ENCODE results near the gene TPRG1L. TPM values are rescaled to one million over a fixed set of nuclear protein-coding genes. Genes with fewer than 3 reads are reported as not detected.

The TPRG1L gene
- total and polyA plus RNA-seq, 3 donors from 2014 or later, result 30.6 to 40.9 (median 33.3) TPM

GRCh38 chr1:3614755-3615742 lies 9.8 kb upstream of the TPRG1L start:
- peak; percentile 31 for DNase-seq
- TF ChIP-seq, protein P1, sequence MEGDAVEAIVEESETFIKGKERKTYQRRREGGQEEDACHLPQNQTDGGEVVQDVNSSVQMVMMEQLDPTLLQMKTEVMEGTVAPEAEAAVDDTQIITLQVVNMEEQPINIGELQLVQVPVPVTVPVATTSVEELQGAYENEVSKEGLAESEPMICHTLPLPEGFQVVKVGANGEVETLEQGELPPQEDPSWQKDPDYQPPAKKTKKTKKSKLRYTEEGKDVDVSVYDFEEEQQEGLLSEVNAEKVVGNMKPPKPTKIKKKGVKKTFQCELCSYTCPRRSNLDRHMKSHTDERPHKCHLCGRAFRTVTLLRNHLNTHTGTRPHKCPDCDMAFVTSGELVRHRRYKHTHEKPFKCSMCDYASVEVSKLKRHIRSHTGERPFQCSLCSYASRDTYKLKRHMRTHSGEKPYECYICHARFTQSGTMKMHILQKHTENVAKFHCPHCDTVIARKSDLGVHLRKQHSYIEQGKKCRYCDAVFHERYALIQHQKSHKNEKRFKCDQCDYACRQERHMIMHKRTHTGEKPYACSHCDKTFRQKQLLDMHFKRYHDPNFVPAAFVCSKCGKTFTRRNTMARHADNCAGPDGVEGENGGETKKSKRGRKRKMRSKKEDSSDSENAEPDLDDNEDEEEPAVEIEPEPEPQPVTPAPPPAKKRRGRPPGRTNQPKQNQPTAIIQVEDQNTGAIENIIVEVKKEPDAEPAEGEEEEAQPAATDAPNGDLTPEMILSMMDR (IDR thresholded peaks at IDR 0.05), result peak in 2 of 3 experiments; percentile 28 to 56
- TF ChIP-seq POLR2A (IDR thresholded peaks at IDR 0.05), result no peak
- Histone ChIP-seq H3K9me3 (no peaks in the 10 kb centered on the region), H3K4me3 (no peak overlapping the region), H3K4me1 (peaks cover 20% of the 10 kb centered on the region), H3K27me3 (no peaks in the 10 kb centered on the region), H3K27ac (no peak overlapping the region), H3K36me3 (ENCODE audit: low read depth, missing control alignments) (no peaks in the 10 kb centered on the region)
- WGBS, 2 donors, result 74 to 77% methylated on average over 15 to 20 of the region's 20 CpGs
- intact Hi-C loops (cut with DNase I; ENCODE audit: low total_unique reads), result no loop called here

GRCh38 chr1:3616861-3617260 lies 8.0 kb upstream of the TPRG1L start:
- TF ChIP-seq, protein P1 (IDR thresholded peaks at IDR 0.05), result no peak
- no peak for TF ChIP-seq POLR2A (IDR thresholded peaks at IDR 0.05)
- WGBS, 2 donors, result 84 to 87% methylated on average over 9 of the region's 9 CpGs
- intact Hi-C loops (cut with DNase I; ENCODE audit: low total_unique reads), result no loop called here

DNA sequence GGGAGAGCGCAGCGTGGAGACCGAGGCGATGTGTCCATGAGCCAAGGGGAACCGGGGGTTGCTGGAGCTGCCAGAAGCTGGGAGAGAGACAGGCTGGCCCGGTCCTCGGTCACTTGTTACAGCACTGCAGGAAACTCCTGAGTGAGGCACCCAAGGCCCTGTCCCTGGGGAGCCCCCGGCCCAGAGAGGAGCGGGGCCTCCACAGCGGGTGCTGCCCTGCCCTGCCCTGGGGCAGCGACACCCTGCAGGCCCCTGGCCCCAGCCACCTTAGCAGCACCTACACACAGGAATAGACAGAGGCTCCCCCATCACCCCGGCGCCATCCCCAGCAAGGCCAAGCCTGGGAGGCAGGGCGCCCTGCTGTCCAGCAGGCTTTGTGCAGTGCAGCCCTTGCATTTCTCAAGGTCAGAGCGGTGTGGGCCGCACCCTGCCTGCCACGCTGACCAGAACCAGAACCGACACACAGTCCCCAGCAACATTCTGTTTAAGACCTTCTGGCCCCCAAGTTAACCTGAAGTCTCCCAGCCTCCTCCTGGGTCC lies 6.9 kb upstream of the TPRG1L start:
- Histone ChIP-seq H3K9me3 (no peaks in the 10 kb centered on the region), H3K27ac (no peak overlapping the region), H3K4me1 (peaks cover 6% of the 10 kb centered on the region), H3K27me3 (no peaks in the 10 kb centered on the region), H3K4me3 (no peak overlapping the region), H3K36me3 (ENCODE audit: low read depth, missing control alignments) (no peaks in the 10 kb centered on the region)
- peak; percentile 36 for DNase-seq
- TF ChIP-seq, protein P1 (IDR thresholded peaks at IDR 0.05), result no peak
- no peak for TF ChIP-seq POLR2A (IDR thresholded peaks at IDR 0.05)
- 77 to 94% methylated on average over 10 to 18 of the region's 18 CpGs for WGBS, 2 donors
- intact Hi-C loops (cut with DNase I; ENCODE audit: low total_unique reads), result no loop called here

More at GRCh38 chr1:3616861-3617260, 8.0 kb upstream of the TPRG1L start:
- Histone ChIP-seq H3K27ac (no peak overlapping the region), H3K36me3 (ENCODE audit: low read depth, missing control alignments) (no peaks in the 10 kb centered on the region), H3K4me3 (no peak overlapping the region), H3K4me1 (peaks cover 8% of the 10 kb centered on the region), H3K27me3 (no peaks in the 10 kb centered on the region), H3K9me3 (no peaks in the 10 kb centered on the region)
- DNase-seq, result no peak

DNA sequence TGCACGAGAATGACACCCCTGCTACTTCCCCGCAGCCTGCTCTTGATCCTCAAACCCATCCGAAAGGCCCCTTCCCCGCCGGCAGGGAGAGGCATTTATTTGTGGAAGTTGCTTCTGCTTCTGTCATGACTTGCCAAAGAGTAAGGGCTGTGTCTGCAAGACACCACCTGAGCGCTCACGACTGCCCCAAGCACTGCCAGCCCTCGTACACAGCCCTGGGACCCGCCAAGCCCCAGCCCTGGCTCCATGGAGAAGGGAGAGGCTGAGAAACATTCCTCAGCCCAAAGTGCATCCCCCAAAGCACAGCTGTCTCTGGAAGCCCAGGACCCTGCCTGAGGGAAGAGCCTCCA lies 6.3 kb upstream of the TPRG1L start:
- no peak for DNase-seq
- 80 to 84% methylated on average over 7 to 9 of the region's 9 CpGs for WGBS, 2 donors
- H3K4me1 ChIP-seq, result peaks cover 11% of the 10 kb centered on the region
- no peaks in the 10 kb centered on the region for H3K9me3 ChIP-seq
- TF ChIP-seq, protein P1 (IDR thresholded peaks at IDR 0.05), result no peak
- no peak for TF ChIP-seq POLR2A (IDR thresholded peaks at IDR 0.05)
- no peak overlapping the region for H3K4me3 ChIP-seq
- H3K36me3 ChIP-seq (ENCODE audit: low read depth, missing control alignments), result no peaks in the 10 kb centered on the region
- intact Hi-C loops (cut with DNase I; ENCODE audit: low total_unique reads), result no loop called here
- no peaks in the 10 kb centered on the region for H3K27me3 ChIP-seq
- H3K27ac ChIP-seq, result no peak overlapping the region

Measured in testis (tissue), 3 donors.